Measurements from ENCODE around the gene TTLL3. TPM values are rescaled to one million over a fixed set of nuclear protein-coding genes. Genes with fewer than 3 reads are reported as not detected.
"Not testable (repeated sequence)": the region's sequence is repeated elsewhere in the genome, so short reads cannot be mapped to it uniquely, and the experiment has no call there.

The TTLL3 gene
- total and polyA plus RNA-seq, 3 experiments from 2014 or later: 3.8 to 19.1 (median 18.8) TPM

DNA sequence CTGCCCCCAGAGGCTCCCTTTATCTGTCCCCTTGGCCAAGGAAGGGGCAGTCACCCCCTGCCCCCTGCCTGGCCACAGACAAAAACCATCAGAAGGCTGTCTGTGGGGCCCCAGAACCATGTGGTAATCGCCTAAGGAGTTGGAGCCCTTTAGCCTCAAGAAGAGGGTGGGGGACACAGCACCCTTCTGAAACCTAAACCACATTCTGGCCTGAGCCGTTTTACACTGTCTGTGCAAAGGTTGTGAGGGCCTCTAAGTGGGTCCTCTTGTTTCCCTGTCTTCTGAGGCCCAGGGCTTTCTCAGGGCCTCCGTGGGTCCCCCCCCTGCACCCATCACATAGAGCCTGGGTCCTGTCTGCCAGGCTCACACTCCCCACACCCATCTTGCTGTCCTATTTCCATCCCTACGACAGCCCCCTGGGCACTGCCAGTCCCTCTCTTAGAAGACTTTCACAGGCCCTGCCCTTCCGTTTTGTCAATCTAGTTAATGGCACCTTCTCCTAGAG lies 51.6 kb downstream of the TTLL3 start:
- CTCF ChIA-PET: no interaction called here

DNA sequence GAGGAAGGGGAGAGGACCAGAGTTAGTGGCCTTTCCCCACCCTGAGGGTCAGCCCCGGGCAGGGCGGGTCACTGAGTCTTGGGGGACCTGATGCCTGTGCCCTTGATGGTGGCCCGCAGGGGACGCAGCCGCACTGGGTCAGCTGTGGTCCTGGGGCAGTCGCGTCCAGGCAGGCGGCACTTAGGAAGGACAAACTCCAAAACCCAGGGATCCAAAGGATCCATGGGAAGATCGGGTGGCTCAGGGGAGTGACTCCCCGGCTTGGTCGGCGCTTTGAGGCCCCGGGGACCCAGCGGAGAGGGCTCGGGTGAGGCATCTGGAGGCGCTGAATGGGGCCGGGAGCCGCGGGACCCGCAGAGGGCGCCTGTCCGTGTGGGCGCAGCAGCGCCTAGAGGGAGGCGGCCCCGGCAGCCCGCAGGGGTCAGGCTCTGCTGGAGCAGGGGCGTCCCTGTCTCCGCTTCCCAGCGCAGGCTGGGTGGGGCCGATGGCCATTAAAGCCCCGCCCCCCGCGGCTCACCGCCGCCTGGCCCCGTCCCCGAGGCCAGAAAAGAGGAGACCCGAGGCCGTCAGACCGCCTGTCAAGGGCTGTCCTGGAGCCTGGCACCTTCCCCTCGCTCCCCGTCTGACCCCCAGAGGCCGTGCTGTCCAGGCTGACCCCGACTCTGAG lies 52.5 kb downstream of the TTLL3 start:
- H3K4me1 Mint-ChIP-seq: peaks cover 0 to 6% (median 1%) of the 10 kb centered on the region in 3 donors
- H3K4me3 Mint-ChIP-seq: peak overlapping the region in 2 of 7 donors; percentile 28 to 29
- Histone ChIP-seq H3K4me3 (ENCODE audit: low read length) (no peak overlapping the region), H3K27me3 (ENCODE audit: insufficient read depth, low read length, poor library complexity, severe bottlenecking) (no peaks in the 10 kb centered on the region), H3K36me3 (ENCODE audit: insufficient read depth, low read length) (no peaks in the 10 kb centered on the region), H3K4me1 (ENCODE audit: insufficient read depth, low read length) (no peaks in the 10 kb centered on the region), H3K27ac (ENCODE audit: low read depth, low read length) (no peak overlapping the region), H3K9me3 (ENCODE audit: low read length) (no peaks in the 10 kb centered on the region)
- POLR2A ChIA-PET: no interaction called here
- DNase-seq: peak in 1 of 5 donors; percentile 8
- CTCF ChIA-PET: no interaction called here
- peaks cover 10 to 11% of the 10 kb centered on the region in 2 donors for H3K27me3 Mint-ChIP-seq
- H3K36me3 Mint-ChIP-seq: no peaks in the 10 kb centered on the region
- H3K9me3 Mint-ChIP-seq: no peaks in the 10 kb centered on the region
- no peak overlapping the region for H3K27ac Mint-ChIP-seq

More for the DNA sequence above, 51.6 kb downstream of the TTLL3 start:
- peak overlapping the region in 1 of 7 donors; percentile 5 for H3K4me3 Mint-ChIP-seq
- Histone ChIP-seq H3K4me1 (ENCODE audit: insufficient read depth, low read length) (no peaks in the 10 kb centered on the region), H3K9me3 (ENCODE audit: low read length) (no peaks in the 10 kb centered on the region), H3K27ac (ENCODE audit: low read depth, low read length) (no peak overlapping the region), H3K27me3 (ENCODE audit: insufficient read depth, low read length, poor library complexity, severe bottlenecking) (no peaks in the 10 kb centered on the region), H3K4me3 (ENCODE audit: low read length) (no peak overlapping the region), H3K36me3 (ENCODE audit: insufficient read depth, low read length) (no peaks in the 10 kb centered on the region)
- POLR2A ChIA-PET: no interaction called here
- DNase-seq: no peak
- H3K4me1 Mint-ChIP-seq: peaks cover 0 to 6% (median 1%) of the 10 kb centered on the region in 3 donors
- no peaks in the 10 kb centered on the region for H3K9me3 Mint-ChIP-seq
- H3K36me3 Mint-ChIP-seq: no peaks in the 10 kb centered on the region
- no peak overlapping the region for H3K27ac Mint-ChIP-seq
- peaks cover 10 to 11% of the 10 kb centered on the region in 2 donors for H3K27me3 Mint-ChIP-seq

DNA sequence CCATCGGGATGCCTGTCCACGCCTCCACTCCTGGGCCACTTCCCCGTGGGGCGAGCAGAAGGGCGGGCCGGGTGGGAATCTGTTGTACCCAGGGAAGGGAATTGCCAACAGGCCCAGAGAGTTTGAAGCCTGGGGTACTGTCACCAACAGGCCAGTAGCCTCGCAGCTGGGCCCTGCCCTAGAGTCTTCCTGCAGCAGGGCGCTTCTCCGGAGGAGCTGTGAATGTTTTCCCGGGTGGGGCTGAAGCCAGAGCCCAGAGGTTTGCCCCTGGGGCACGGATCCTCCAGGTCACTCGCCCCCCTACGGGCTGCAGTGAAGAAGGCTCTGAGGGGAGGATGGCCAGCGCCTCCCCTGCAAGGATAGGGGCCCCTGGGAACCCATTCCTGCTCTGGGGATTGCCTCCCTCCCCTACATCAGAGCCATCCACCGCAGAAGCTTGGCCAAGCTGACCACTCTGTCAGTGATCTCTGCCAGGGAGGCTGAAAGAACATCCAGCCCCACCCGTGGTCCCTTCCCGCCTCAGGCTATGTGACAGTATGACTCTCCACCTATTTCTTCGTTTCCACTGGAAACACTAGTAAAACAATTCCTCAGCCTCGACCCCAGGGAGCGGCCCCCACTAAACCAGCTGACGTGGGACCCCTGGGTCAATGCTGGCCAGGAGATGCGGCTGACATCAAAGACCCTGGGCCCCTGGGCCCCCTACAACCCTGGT lies 53.2 kb downstream of the TTLL3 start:
- POLR2A ChIA-PET: no interaction called here
- Mint-ChIP-seq H3K4me1 (peaks cover 0 to 6% (median 1%) of the 10 kb centered on the region in 3 donors), H3K27ac (peak overlapping the region in 1 of 8 donors; percentile 33), H3K4me3 (no peak overlapping the region), H3K27me3 (peaks cover 10 to 13% of the 10 kb centered on the region in 2 donors), H3K36me3 (no peaks in the 10 kb centered on the region), H3K9me3 (no peaks in the 10 kb centered on the region)
- no peaks in the 10 kb centered on the region for H3K9me3 ChIP-seq (ENCODE audit: low read length)
- no peaks in the 10 kb centered on the region for H3K4me1 ChIP-seq (ENCODE audit: insufficient read depth, low read length)
- no peaks in the 10 kb centered on the region for H3K27me3 ChIP-seq (ENCODE audit: insufficient read depth, low read length, poor library complexity, severe bottlenecking)
- no peaks in the 10 kb centered on the region for H3K36me3 ChIP-seq (ENCODE audit: insufficient read depth, low read length)
- no peak overlapping the region for H3K4me3 ChIP-seq (ENCODE audit: low read length)
- H3K27ac ChIP-seq (ENCODE audit: low read depth, low read length): no peak overlapping the region
- CTCF ChIA-PET: no interaction called here
- DNase-seq: no peak

DNA sequence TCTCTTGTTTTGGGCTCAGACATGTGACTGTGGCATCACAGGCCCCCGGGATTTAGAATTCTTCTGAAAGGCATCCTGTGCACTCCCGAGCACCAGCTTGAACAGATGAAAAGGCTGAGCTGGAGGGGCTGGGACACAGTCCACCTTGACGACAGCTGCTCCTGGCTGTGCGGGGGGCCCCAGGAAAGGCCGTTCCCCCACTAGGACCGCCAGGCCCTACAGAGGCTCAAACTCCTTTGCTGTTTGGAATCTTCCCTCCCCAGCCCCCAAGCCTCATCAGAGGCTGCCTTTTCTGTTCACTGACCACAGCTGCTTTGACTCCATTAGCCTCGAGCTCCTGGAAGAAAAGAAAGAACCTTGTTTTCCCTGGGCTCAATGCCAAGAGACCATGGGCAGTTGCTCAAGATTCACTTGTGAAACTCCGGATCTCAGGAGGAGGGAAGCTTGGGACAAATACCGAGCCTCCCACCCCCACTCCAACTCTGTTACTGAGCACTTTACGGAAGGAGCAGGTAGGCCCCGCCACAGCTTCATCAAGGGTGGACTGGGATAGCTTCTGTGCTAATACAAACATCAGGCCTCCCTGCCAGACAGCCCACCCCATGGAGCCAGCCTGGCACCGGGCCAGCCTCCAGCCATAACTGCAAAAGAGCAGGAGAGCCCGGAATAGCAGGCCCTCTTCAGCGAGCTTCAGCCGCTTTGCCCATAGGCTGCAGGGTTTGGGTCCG lies 54.3 kb downstream of the TTLL3 start:
- no peaks in the 10 kb centered on the region for H3K9me3 Mint-ChIP-seq
- H3K27ac Mint-ChIP-seq: no peak overlapping the region
- Histone ChIP-seq H3K4me1 (ENCODE audit: insufficient read depth, low read length) (no peaks in the 10 kb centered on the region), H3K4me3 (ENCODE audit: low read length) (no peak overlapping the region), H3K9me3 (ENCODE audit: low read length) (no peaks in the 10 kb centered on the region), H3K27ac (ENCODE audit: low read depth, low read length) (no peak overlapping the region), H3K36me3 (ENCODE audit: insufficient read depth, low read length) (no peaks in the 10 kb centered on the region), H3K27me3 (ENCODE audit: insufficient read depth, low read length, poor library complexity, severe bottlenecking) (no peaks in the 10 kb centered on the region)
- DNase-seq: no peak
- no peak overlapping the region for H3K4me3 Mint-ChIP-seq
- H3K4me1 Mint-ChIP-seq: peaks cover 0 to 6% (median 1%) of the 10 kb centered on the region in 3 donors
- ChIA-PET POLR2A (no interaction called here), CTCF (interaction anchor here (0.8 kb wide), 1 partner anchor 82 kb away, joined by 3 read pairs; no protein-coding TSS in a partner anchor)
- no peaks in the 10 kb centered on the region for H3K36me3 Mint-ChIP-seq
- peaks cover 10 to 14% of the 10 kb centered on the region in 2 donors for H3K27me3 Mint-ChIP-seq

DNA sequence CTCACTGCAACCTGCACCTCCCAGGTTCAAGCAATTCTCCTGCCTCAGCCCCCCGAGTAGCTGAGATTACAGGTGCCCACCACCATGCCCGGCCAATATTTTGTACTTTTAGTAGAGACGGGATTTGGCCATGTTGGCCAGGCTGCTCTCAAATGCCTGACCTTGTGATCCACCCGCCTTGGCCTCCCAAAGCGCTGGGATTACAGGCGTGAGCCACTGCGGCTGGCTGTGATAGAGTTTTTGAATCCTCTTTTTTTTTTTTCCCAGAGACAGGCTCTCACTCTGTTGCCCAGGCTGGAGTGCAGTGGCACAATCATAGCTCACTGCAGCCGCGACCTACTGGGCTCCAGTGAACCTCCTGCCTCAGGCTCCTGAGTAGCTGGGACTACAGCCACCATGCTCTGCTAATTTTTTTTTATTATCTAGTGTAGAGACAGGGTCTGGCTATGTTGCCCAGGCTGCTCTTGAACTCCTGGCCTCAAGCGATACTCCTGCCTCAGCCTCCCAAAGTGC lies 55.1 kb downstream of the TTLL3 start:
- peaks cover 10 to 14% of the 10 kb centered on the region in 2 donors for H3K27me3 Mint-ChIP-seq
- H3K27me3 ChIP-seq (ENCODE audit: insufficient read depth, low read length, poor library complexity, severe bottlenecking); H3K36me3 Mint-ChIP-seq; H3K27ac ChIP-seq (ENCODE audit: low read depth, low read length); H3K9me3 ChIP-seq (ENCODE audit: low read length); POLR2A ChIA-PET; H3K4me1 Mint-ChIP-seq; H3K27ac Mint-ChIP-seq; H3K4me3 ChIP-seq (ENCODE audit: low read length); H3K36me3 ChIP-seq (ENCODE audit: insufficient read depth, low read length); H3K4me3 Mint-ChIP-seq; H3K4me1 ChIP-seq (ENCODE audit: insufficient read depth, low read length); H3K9me3 Mint-ChIP-seq; DNase-seq: not testable (repeated sequence)
- CTCF ChIA-PET: interaction anchor here (1.3 kb wide), 1 partner anchor 11 kb away, joined by 3 read pairs; no protein-coding TSS in a partner anchor

DNA sequence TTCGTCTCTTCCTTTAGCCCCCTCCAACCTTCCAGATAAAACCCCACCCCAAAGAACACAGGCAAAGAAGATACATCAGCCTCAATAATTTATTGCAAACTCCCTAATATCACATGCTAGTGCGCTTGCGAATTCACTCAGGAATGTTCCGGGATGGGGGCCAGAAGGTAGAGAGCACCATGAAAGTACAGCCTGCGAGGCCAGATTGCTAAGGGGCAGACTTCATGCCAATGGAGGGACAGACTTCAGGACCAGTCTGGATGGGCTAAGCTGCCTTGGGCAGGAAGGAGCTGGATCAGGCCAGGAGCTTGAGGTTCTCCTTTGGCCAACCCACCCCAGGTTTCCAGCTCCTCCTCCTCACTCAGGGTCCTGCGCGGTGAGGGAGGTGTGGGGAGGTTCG lies 56.6 kb downstream of the TTLL3 start:
- CTCF ChIA-PET: interaction anchor here (1.1 to 1.3 kb wide), 3 partner anchors 10 to 64 kb away, joined by 3 to 5 read pairs (median 3); no protein-coding TSS in a partner anchor
- Mint-ChIP-seq H3K9me3 (no peaks in the 10 kb centered on the region), H3K4me3 (no peak overlapping the region), H3K36me3 (no peaks in the 10 kb centered on the region), H3K27ac (no peak overlapping the region), H3K4me1 (peaks cover 0 to 6% (median 1%) of the 10 kb centered on the region in 3 donors), H3K27me3 (peaks cover 10 to 14% of the 10 kb centered on the region in 2 donors)
- no peaks in the 10 kb centered on the region for H3K27me3 ChIP-seq (ENCODE audit: insufficient read depth, low read length, poor library complexity, severe bottlenecking)
- H3K36me3 ChIP-seq (ENCODE audit: insufficient read depth, low read length): no peaks in the 10 kb centered on the region
- no peaks in the 10 kb centered on the region for H3K9me3 ChIP-seq (ENCODE audit: low read length)
- H3K4me3 ChIP-seq (ENCODE audit: low read length): no peak overlapping the region
- H3K27ac ChIP-seq (ENCODE audit: low read depth, low read length): no peak overlapping the region
- DNase-seq: no peak
- POLR2A ChIA-PET: no interaction called here
- no peaks in the 10 kb centered on the region for H3K4me1 ChIP-seq (ENCODE audit: insufficient read depth, low read length)

DNA sequence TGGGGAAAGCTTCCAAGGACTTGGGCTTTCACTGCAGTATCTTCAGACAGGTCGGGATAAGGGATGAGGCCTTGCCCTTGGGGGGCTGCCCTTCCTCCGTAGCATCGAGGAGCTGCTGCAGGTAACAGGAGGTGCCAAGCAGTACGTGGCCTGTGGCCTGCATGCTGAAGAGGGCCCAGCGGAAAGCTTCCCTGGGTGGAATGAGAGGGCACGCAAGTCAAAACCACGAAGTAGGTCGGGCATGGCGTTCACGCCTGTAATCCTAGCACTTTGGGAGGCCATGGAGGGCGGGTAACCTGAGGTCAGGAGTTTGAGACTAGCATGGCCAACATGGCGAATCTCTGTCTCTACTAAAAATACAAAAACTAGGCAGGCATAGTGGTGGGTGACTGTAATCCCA lies 57.0 kb downstream of the TTLL3 start:
- H3K36me3 ChIP-seq (ENCODE audit: insufficient read depth, low read length): no peaks in the 10 kb centered on the region
- H3K4me1 ChIP-seq (ENCODE audit: insufficient read depth, low read length): no peaks in the 10 kb centered on the region
- Mint-ChIP-seq H3K4me3 (no peak overlapping the region), H3K9me3 (no peaks in the 10 kb centered on the region), H3K27ac (no peak overlapping the region), H3K27me3 (peaks cover 7 to 10% of the 10 kb centered on the region in 2 donors), H3K4me1 (peaks cover 0 to 3% (median 1%) of the 10 kb centered on the region in 3 donors), H3K36me3 (no peaks in the 10 kb centered on the region)
- no peak overlapping the region for H3K4me3 ChIP-seq (ENCODE audit: low read length)
- no peaks in the 10 kb centered on the region for H3K9me3 ChIP-seq (ENCODE audit: low read length)
- CTCF ChIA-PET: interaction anchor here (1.1 kb wide), 1 partner anchor 40 kb away, joined by 3 read pairs; no protein-coding TSS in a partner anchor
- POLR2A ChIA-PET: no interaction called here
- no peak for DNase-seq
- no peak overlapping the region for H3K27ac ChIP-seq (ENCODE audit: low read depth, low read length)
- H3K27me3 ChIP-seq (ENCODE audit: insufficient read depth, low read length, poor library complexity, severe bottlenecking): no peaks in the 10 kb centered on the region
